Measurements from ENCODE around the gene ZFAND3.
A peak's percentile ranks its signal among the peaks of the same experiment; 100 is the strongest.

ZFAND3 gene

DNA sequence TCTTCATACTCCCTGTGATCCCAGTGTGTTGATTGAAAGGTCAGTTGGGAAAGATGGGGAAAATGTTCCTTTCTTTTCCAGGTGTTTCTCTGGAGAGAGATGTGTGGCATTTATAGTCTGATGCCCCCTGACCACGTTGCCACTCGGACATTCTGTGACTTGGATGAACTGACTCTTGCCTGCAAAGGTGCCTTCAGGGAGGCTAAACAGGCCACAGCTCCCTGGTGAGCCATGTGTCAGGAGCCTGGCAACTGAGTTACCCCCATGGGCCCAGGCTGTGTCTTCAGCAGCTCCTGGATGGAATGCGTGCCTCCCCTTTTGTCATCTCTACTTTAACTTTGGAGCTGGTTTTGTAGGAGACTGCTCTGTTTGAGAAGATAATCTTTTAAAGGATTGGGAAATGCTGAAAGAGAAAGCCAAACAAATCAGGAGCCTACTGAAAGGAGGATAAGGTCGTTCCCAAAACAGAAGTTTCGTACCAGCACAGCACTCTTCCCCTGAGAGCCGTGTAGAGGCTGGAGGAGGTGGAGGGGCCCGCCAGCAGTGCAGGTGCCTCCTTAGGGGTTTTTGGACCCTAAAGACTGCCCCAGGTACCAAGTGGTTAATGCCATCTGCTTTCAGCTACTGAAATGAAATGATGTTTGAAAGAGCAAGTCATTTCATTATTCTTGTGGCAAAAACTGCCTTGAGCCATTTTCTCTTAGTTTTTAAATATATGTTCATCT, 322.8 kb downstream of the ZFAND3 start:
- no peak for DNase-seq

DNA sequence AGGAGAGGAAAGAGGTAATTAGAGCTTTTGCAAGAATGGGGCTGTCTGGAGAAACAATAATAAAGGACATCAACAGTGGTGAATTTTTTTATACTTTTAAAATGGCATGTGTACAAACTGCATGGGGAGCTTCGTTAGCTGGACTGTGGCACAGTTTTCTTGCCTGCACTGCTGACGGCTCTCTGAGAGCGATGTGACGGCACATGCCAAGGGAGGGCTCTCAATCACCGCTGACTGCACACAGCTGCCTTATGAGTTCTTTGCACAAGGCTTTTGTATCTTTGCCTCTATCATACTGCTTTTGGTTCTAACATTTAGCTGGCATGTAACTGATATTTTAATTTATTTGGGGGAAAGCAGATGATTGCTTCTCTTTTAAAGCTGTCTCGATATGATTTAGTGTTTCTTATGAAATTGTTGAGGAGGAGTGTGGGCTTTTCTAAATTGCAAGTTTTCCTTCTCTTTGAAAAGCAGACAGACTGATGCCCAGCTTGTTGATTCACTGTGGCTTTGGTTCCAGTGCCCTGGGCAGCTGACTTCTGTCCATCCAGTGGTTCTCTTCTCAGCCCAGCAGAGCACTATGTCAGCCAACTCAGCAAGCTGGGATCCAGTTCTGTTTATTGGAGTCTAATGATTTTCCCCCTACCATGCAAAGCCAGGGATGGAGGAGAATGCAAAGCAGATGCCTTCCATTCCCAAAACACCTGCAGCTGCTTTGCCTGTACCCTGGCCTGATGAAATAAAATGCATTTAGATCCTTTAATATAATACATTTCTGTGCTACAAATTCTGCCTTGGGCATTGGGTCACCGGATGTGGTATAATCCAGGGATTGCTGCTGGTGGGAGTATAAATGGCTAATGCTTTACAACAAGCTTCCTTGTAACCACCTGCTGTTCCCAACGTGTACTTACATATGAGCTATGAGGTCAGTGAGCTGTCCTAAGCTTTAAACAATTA, 323.9 kb downstream of the ZFAND3 start:
- peak; percentile 65 for DNase-seq

DNA sequence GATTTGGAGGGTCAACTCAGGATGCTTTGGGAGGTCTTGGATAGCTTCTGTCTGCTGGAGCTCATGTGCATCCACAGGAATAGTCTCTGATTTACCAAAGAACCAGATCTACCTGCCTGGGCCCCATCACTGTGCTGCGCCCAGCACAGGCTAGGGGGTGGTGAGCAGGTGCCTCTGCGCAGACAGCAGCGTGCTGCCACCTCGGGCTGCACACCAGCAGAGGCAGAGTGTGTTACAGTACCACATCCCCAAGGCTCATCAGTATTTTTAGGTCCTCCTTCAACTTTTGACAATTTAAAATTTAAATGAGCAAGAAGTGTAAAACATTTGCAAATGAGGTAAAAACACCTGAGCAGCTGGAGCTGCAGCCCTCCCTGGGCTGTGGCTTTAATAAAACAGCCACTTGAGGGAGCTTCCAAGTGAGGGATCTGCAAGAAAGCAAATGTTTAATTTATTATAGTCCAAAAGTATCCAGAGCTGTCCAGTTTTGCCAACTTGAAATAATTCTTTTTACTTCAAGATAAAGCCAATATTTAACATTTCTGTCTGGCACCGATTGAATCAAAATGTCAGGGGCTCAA, 324.9 kb downstream of the ZFAND3 start:
- DNase-seq: no peak

DNA sequence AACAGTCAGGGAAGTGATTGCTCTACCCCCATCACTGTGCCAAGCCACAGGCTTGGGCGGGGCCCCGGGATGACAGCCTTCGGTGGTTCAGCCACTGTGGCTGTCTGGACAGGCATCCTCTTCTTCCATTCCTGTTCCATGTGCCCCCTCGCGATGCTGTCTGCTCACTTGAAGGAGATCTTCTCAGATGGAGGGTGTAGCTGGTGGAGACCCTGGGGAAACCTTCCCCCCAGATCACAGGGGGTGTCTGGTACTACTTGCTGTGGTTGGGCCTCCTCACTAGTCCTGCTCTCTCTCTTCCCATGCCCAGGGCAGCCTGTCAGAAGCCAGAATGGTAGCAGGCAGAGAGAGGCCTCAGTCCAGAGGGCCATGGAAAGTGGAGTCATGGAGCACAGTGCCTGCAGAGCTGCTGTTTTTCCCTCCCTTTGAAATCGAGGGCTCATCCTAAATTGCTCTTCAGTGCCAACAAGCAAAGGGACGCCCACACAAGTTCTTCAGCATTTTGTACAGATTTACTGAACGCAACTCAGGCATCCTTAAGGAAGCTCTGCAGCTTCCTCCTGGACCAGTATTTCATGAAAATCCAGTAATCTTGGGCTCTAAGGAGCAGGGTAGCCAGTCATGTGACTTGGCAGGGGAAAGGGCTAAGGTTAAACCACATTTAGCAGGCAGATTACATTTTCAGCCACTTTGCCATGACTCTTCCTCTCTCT, 326.6 kb downstream of the ZFAND3 start:
- DNase-seq: no peak

GRCh38 chr6:38146734-38147027, 327.2 kb downstream of the ZFAND3 start:
- no peak for DNase-seq

- no peak for DNase-seq
These were observed 329.1 kb downstream of the ZFAND3 start for GRCh38 chr6:38148606-38149005.

GRCh38 chr6:38149531-38149930, 330.0 kb downstream of the ZFAND3 start:
- no peak for DNase-seq

DNA sequence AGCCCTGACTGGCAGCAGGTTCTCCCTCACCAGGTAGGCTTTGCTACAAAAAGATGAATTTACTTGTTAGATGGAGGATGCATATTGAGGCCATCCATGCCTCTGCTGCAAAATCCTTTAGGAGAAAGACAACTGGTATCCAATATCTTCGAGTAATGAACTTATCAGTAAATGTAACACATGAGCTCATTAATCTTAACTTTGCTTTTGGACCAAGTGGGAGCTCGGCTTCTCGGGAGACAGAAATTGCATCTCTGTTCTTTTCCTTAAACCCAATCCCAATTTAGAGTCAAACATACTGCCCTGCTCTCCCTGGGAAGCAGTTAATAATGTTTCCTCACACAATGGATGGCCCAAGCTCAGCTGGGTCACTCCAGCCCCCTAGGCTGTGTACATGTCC, 330.5 kb downstream of the ZFAND3 start:
- DNase-seq: no peak

GRCh38 chr6:38150681-38151296, 331.3 kb downstream of the ZFAND3 start:
- no peak for DNase-seq

GRCh38 chr6:38151580-38152500, 332.3 kb downstream of the ZFAND3 start:
- DNase-seq: no peak

GRCh38 chr6:38152620-38153019, 333.1 kb downstream of the ZFAND3 start:
- no peak for DNase-seq

- DNase-seq: no peak
These were observed 333.7 kb downstream of the ZFAND3 start for GRCh38 chr6:38153076-38153797.

DNA sequence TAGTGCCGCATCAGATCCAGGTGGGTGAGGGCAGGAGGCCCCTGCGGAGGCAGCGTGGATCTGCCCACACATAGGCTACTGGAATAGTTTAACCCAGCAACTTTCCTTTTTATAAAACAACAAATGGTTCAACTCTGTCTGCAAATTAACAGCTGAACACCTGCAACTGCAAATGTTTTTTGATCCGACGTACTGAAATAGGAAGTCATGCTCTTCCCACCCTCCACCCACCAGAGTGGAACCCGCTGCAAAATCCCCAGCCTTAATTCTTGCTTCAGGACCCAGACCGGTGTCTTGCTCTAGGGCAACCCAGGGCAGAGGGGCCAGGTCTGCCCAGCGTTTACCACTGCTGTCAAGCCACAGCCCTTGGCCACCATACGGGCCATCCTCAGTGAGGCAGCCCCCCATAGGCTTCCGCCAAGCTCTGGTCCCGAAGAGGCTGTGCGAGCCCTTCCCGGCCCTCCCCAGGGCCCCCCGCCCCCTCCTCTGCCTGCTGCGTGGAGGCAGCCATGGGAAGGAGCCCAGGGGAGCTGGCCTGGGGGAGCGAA, 334.3 kb downstream of the ZFAND3 start:
- no peak for DNase-seq

DNA sequence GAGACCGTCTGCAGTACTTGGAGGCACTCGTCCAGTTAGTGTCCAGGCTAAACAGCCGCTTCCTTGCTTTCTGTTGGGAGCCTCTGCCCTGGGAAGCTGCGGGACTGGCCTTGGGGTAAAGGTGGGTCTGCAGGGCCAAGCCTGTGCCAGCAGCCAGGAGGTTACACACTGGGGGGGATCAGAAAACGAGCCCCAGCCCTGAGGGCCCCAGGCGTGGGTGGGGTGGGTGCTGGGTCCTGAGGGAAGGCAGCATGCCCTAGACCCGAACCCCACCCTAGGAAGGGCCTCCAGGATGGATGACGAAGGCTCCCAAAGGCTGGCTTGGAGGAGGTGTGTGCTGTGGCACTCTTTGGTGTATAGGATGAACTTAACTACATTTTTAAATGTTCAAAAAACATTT, 335.2 kb downstream of the ZFAND3 start:
- no peak for DNase-seq

DNA sequence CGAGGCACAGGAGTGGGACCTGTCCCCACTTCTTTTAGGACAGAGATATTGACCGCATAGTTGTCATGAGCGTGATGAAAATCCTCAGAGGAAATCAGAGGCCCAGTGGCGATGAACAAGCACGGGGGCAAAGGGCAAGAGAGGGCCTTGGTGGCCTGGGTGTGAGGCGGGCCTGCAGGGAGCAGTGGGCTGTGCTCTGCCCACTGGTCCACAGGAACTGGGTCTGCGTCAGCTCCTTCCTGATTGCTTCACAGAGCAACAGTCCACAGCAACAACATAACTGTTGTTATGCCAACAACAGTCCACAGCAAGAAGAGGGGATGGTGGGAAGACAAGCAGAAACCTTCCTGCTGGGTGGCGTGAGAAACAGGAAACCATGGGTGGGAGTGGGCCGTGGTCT, 335.6 kb downstream of the ZFAND3 start:
- DNase-seq: no peak

DNA sequence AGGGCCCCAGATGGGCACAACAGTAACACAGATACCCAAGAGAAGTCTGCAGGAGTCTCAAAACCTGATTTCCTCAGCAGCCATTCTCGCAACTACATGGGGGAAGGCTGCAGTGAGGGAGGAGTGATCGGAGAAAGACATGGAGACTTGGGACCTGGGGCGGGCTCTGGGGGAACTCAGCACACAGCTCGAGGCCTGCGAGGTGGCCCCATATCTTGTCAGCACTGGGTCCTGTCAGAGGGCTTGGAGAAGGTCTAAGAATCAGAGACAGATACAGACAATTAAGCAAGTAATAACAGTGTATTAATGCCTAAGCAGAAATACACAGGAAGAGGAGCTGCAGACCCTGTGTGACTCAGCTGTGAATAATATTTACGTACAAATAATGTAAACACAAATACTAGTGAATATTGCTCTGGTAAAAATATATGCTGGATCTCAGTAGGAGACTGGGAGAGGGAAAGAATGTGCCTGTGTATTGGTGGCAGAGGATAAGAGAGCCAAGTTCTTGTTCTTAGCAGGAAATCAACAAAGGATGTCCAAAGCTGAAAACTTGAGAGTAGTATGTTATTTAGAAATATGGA, 336.2 kb downstream of the ZFAND3 start:
- no peak for DNase-seq

- DNase-seq: no peak
These were observed 337.5 kb downstream of the ZFAND3 start for GRCh38 chr6:38156818-38157565.

GRCh38 chr6:38157905-38158304, 338.4 kb downstream of the ZFAND3 start:
- no peak for DNase-seq

DNA sequence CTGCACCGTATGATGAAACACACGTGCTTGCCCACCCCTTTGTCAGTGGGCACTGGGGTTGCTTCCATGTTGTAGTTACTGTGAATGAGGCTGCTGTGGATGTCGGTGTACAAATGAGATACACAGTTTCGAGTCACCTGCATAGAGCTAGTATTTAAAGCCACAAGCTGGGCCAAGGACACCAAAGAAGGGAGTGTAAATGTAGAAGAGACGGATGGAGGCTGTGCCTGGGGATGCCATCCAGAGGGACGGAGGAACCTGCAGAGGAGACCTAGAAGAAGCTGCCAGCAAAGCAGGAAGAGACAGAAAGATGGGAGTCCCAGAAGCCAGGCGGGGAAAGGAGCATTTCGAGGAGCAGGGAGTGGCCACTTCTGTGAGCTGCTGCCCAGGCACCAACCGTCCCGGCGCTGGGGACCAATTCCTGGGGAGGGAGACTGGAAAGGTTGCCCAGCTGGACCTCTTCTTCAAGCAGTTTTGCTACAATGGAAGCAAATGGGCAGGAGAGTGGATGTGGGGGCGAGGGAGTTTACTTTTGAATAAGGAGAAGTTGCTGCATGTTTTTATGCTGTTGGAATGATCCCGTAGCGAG, 339.3 kb downstream of the ZFAND3 start:
- no peak for DNase-seq
